ENCODE measurements around the gene CNTNAP2. TPM values are rescaled to one million over a fixed set of nuclear protein-coding genes. Genes with fewer than 3 reads are reported as not detected.

CNTNAP2 gene
- total and polyA plus RNA-seq, 2 of the 4 experiments (the other 2 are of a cell fraction), result not detected

- H3K9me3 ChIP-seq (ENCODE audit: control insufficient read depth, insufficient read depth, low read length), result peaks cover 6% of the 10 kb centered on the region; the same call in 1 of the 2 replicates
- H3K56ac ChIP-seq (ENCODE audit: extremely low read depth, insufficient read depth, low read length), result no peak overlapping the region
- WGBS, 2 experiments (ENCODE audit: extremely low coverage in 2 of 2, insufficient read length in 1 of 2), result no CpG with 5 or more reads among the region's 2 CpGs
- H3K4ac ChIP-seq (ENCODE audit: low read depth, low read length), result no peak overlapping the region
- H3K14ac ChIP-seq (replicated peaks; ENCODE audit: low read depth, low read length), result no peak overlapping the region
- in situ Hi-C loops (cut with MboI; ENCODE audit: low sequenced_read_pairs), result no loop called here
- H2AK5ac ChIP-seq (ENCODE audit: low read depth, low read length), result no peak overlapping the region
- intact Hi-C loops (cut with micrococcal nuclease), result no loop called here
- POLR2A ChIA-PET (ENCODE audit: unreplicated experiment), result no interaction called here
- no peak overlapping the region for H3K18ac ChIP-seq (ENCODE audit: low read depth, low read length)
- no peaks in the 10 kb centered on the region for H4K20me1 ChIP-seq (ENCODE audit: insufficient read depth, low read length)
- no peak overlapping the region for H2AK9ac ChIP-seq (replicated peaks; ENCODE audit: low read depth, low read length, poor library complexity)
- no peak overlapping the region for H3K4me3 ChIP-seq (ENCODE audit: insufficient read depth, low read depth, low read length)
- H3K79me1 ChIP-seq (ENCODE audit: low read depth in 1 of 2, low read length in 2 of 2), result no peaks in the 10 kb centered on the region
- H3K27me3 ChIP-seq (ENCODE audit: control insufficient read depth, insufficient read depth, low read length), result no peaks in the 10 kb centered on the region
- H3K9ac ChIP-seq (ENCODE audit: low read depth, low read length), result no peak overlapping the region
- TF ChIP-seq BHLHE40 (IDR thresholded peaks at IDR 0.05; ENCODE audit: low read depth, low read length) (no peak), NFE2L2 (IDR thresholded peaks at IDR 0.05; ENCODE audit: low read depth, low read length) (no peak), RCOR1 (IDR thresholded peaks at IDR 0.05; ENCODE audit: insufficient replicate concordance, low read length) (no peak), RAD21 (IDR thresholded peaks at IDR 0.05; ENCODE audit: low read length) (no peak), FOS (IDR thresholded peaks at IDR 0.05; ENCODE audit: low read depth, low read length) (no peak), CHD1 (IDR thresholded peaks at IDR 0.05; ENCODE audit: low read depth, low read length) (no peak), SMC3 (IDR thresholded peaks at IDR 0.05; ENCODE audit: low read depth, low read length) (no peak), POLR2A (IDR thresholded peaks at IDR 0.05; ENCODE audit: low read depth, low read length) (no peak)
- H4K5ac ChIP-seq (ENCODE audit: low read depth, low read length), result no peak overlapping the region
- no TSS peak for BruUV-seq (replicated peaks)
- no peak overlapping the region for H4K91ac ChIP-seq (ENCODE audit: insufficient read depth, low read depth, low read length)
- H3K9me1 ChIP-seq (ENCODE audit: insufficient read depth, low read length), result no peaks in the 10 kb centered on the region
- H3K23ac ChIP-seq (ENCODE audit: low read depth, low read length), result no peak overlapping the region
- no peak overlapping the region for H2AFZ ChIP-seq (replicated peaks; ENCODE audit: low read length, poor library complexity)
- DNase-seq, result no peak
- no peaks in the 10 kb centered on the region for H3K36me3 ChIP-seq (ENCODE audit: control insufficient read depth, insufficient read depth, low read length)
- dilution Hi-C loops (cut with HindIII; ENCODE audit: low sequenced_read_pairs, unreplicated experiment), result no loop called here
- H4K8ac ChIP-seq (ENCODE audit: low read depth in 2 of 2, low read length in 2 of 2), result no peak overlapping the region
- CTCF ChIA-PET, result no interaction called here
- H3K4me1 ChIP-seq (ENCODE audit: control insufficient read depth, insufficient read depth, low read length), result no peaks in the 10 kb centered on the region
- no peak overlapping the region for H3K4me2 ChIP-seq (ENCODE audit: low read depth, low read length)
- ATAC-seq (ENCODE audit: low read depth), result no peak
- no peak overlapping the region for H3K27ac ChIP-seq (ENCODE audit: insufficient read depth, low read length)
- H2BK20ac ChIP-seq (ENCODE audit: low read depth, low read length), result no peak overlapping the region
- H2BK15ac ChIP-seq (ENCODE audit: low read depth, low read length), result no peak overlapping the region
- H2BK120ac ChIP-seq (ENCODE audit: low read depth, low read length), result no peak overlapping the region
- no peak overlapping the region for H2BK5ac ChIP-seq (ENCODE audit: low read depth, low read length, poor library complexity, severe bottlenecking)
Measured at GRCh38 chr7:146544748-146545147, 428.1 kb downstream of the CNTNAP2 start.
